Mammary epithelial cell (primary cell): ENCODE measurements around the gene TXNDC16.

Experiments used
- EZH2 ChIP-seq: IDR thresholded peaks from 2 replicates; pipeline ENCODE4 v1.6.1; 2012; ENCODE audit warnings: low read length, inconsistent platforms, borderline replicate concordance
- TF ChIP-seq, protein P1 (sequence below), 2 donors: IDR thresholded peaks in 1 of 2; conservative IDR thresholded peaks in 1 of 2; 2 replicates each; pipeline ENCODE4 v1.5.1; 2011 to 2012; ENCODE audit warnings: inconsistent platforms in 2 of 2, low read length in 2 of 2, mild to moderate bottlenecking in 2 of 2, control low read depth in 1 of 2, low read depth in 1 of 2; ENCODE audit not compliant: insufficient read depth in 1 of 2; ENCODE audit errors: extremely low read depth in 1 of 2

DNA sequence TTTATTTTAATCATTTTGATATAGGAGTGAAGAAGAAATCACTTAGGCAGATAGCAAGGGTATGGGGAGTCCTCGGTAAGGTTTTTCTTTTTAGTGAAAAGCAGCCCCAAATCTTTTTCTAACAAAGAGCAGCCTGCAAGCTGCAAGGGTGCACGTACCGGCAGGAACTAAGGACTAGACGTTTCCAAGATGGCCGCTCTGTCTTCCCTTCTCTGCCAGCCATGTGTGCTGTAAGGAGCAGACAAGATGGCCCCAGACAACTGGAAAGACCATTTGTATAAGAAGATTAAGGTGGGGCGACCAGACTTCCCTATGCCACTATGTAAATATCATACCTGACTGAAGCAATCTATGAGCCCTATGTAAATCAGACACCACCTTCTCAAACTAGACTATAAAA is 79.6 kb downstream of the TXNDC16 start:
- TF ChIP-seq, protein P1, sequence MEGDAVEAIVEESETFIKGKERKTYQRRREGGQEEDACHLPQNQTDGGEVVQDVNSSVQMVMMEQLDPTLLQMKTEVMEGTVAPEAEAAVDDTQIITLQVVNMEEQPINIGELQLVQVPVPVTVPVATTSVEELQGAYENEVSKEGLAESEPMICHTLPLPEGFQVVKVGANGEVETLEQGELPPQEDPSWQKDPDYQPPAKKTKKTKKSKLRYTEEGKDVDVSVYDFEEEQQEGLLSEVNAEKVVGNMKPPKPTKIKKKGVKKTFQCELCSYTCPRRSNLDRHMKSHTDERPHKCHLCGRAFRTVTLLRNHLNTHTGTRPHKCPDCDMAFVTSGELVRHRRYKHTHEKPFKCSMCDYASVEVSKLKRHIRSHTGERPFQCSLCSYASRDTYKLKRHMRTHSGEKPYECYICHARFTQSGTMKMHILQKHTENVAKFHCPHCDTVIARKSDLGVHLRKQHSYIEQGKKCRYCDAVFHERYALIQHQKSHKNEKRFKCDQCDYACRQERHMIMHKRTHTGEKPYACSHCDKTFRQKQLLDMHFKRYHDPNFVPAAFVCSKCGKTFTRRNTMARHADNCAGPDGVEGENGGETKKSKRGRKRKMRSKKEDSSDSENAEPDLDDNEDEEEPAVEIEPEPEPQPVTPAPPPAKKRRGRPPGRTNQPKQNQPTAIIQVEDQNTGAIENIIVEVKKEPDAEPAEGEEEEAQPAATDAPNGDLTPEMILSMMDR (conservative IDR thresholded peaks at IDR 0.05 in 1 of 2, IDR thresholded peaks at IDR 0.05 in 1 of 2; ENCODE audit: extremely low read depth in 1 of 2, insufficient read depth in 1 of 2, low read depth in 1 of 2, low read length in 2 of 2) = no peak
- no peak for TF ChIP-seq EZH2
